Cardiac muscle cell (in vitro differentiated cells and primary cell): ENCODE data around the gene LRRC49. TPM values are rescaled to one million over a fixed set of nuclear protein-coding genes. Genes with fewer than 3 reads are reported as not detected.

Source experiments
- DNase-seq, 2 donors: peaks; one replicate each; pipeline versions ENCODE4 v3.0.0 to v3.0.0-alpha.2; 2010 to 2017; ENCODE audit warnings: low read depth in 1 of 2, low spot score in 1 of 2
- H3K27ac ChIP-seq: fragments of 200-600 bp; sonication (generic); 2 replicates; pipeline ENCODE4 v1.5.1; 2016
- H3K27me3 ChIP-seq: fragments of 200-600 bp; sonication (generic); 2 replicates; pipeline ENCODE4 v1.6.0; 2016; ENCODE audit warnings: control low read depth
- H3K36me3 ChIP-seq: fragments of 200-600 bp; sonication (generic); 2 replicates; pipeline ENCODE4 v1.5.1; 2016; ENCODE audit warnings: control low read depth
- H3K4me1 ChIP-seq: fragments of 200-600 bp; sonication (generic); 2 replicates; pipeline ENCODE4 v1.8.1; 2017; ENCODE audit warnings: low read depth, mild to moderate bottlenecking, mixed run types
- H3K4me3 ChIP-seq: fragments of 200-600 bp; sonication (generic); 2 replicates; pipeline ENCODE4 v1.5.1; 2016; ENCODE audit warnings: mild to moderate bottlenecking
- H3K9me3 ChIP-seq: fragments of 200-600 bp; sonication (generic); 2 replicates; pipeline ENCODE4 v1.5.1; 2017; ENCODE audit warnings: low read depth, mild to moderate bottlenecking, control low read depth
- CTCF ChIP-seq: IDR thresholded peaks from 2 replicates; pipeline ENCODE4 v1.5.1; 2012; ENCODE audit warnings: low read depth, mild to moderate bottlenecking, low read length
- polyA plus RNA-seq: library from polyadenylated mRNA; unstranded; fragments of >200 nt; fragmentation: Nextera tagmentation; extraction: Ambion mirVana; gene quantifications from 2 replicates; pipeline ENCODE4 v1.2.1, GENCODE V29; 2016
- total RNA-seq: library from RNA; depleted of rRNA; stranded (reverse); fragments of >200 nt; gene quantifications from 2 replicates; pipeline ENCODE4 v1.2.3, GENCODE V29; 2016

Gene LRRC49
- total and polyA plus RNA-seq, 2 experiments from 2014 or later: 11.6 to 12.5 TPM

GRCh38 chr15:71005895-71006294, 113.3 kb downstream of the LRRC49 start:
- DNase-seq: no peak

GRCh38 chr15:71008250-71008870, 115.7 kb downstream of the LRRC49 start:
- Histone ChIP-seq H3K4me1 (peaks cover 11% of the 10 kb centered on the region), H3K4me3 (no peak overlapping the region), H3K9me3 (no peaks in the 10 kb centered on the region), H3K27ac (no peak overlapping the region), H3K36me3 (no peaks in the 10 kb centered on the region), H3K27me3 (no peaks in the 10 kb centered on the region)
- no peak for TF ChIP-seq CTCF
- peak in 1 of 2 donors; percentile 53 for DNase-seq

More at GRCh38 chr15:71005895-71006294, 113.3 kb downstream of the LRRC49 start:
- Histone ChIP-seq H3K27me3 (no peaks in the 10 kb centered on the region), H3K27ac (no peak overlapping the region), H3K4me3 (no peak overlapping the region), H3K36me3 (no peaks in the 10 kb centered on the region), H3K9me3 (no peaks in the 10 kb centered on the region), H3K4me1 (peaks cover 11% of the 10 kb centered on the region)
- no peak for TF ChIP-seq CTCF

- H3K4me3 ChIP-seq: no peak overlapping the region
- no peaks in the 10 kb centered on the region for H3K27me3 ChIP-seq
- no peak for DNase-seq
- H3K4me1 ChIP-seq: peaks cover 11% of the 10 kb centered on the region
- no peak for TF ChIP-seq CTCF
- H3K36me3 ChIP-seq: no peaks in the 10 kb centered on the region
- no peaks in the 10 kb centered on the region for H3K9me3 ChIP-seq
- no peak overlapping the region for H3K27ac ChIP-seq
These were observed 117.8 kb downstream of the LRRC49 start for GRCh38 chr15:71010472-71010871.

- DNase-seq: no peak
- Histone ChIP-seq H3K9me3 (no peaks in the 10 kb centered on the region), H3K27me3 (no peaks in the 10 kb centered on the region), H3K4me3 (no peak overlapping the region), H3K4me1 (peaks cover 11% of the 10 kb centered on the region), H3K36me3 (no peaks in the 10 kb centered on the region), H3K27ac (no peak overlapping the region)
- TF ChIP-seq CTCF: no peak
These were observed 118.4 kb downstream of the LRRC49 start for GRCh38 chr15:71010997-71011396.

GRCh38 chr15:71011503-71012155, 119.0 kb downstream of the LRRC49 start:
- Histone ChIP-seq H3K27me3 (no peaks in the 10 kb centered on the region), H3K27ac (no peak overlapping the region), H3K9me3 (no peaks in the 10 kb centered on the region), H3K4me1 (peaks cover 11% of the 10 kb centered on the region), H3K4me3 (no peak overlapping the region), H3K36me3 (no peaks in the 10 kb centered on the region)
- DNase-seq: peak; percentile 46 to 78
- TF ChIP-seq CTCF: peak; percentile 82
